Heart left ventricle (tissue), 13 donors: ENCODE results near the gene LDHD.

ENCODE experiments used
- CTCF ChIP-seq, 12 donors: fragments of 200-600 bp; sonication (generic) in 4 of 12; IDR thresholded peaks; one replicate each; pipeline versions ENCODE4 v1.5.0 to v1.8.0; 2018 to 2022; ENCODE audit warnings: antibody characterized with exemption in 12 of 12, mild to moderate bottlenecking in 5 of 12
- POLR2A ChIP-seq, 2 donors: fragments of 450-650 bp; IDR thresholded peaks; one replicate each; pipeline ENCODE4 v1.6.1; 2017; ENCODE audit warnings: antibody characterized with exemption in 2 of 2, mild to moderate bottlenecking in 2 of 2, moderate library complexity in 2 of 2
- donor health status: ischemic (EF 13 %, LVEDD 7.1; RV severe dilation, severe dysfunction).
- donor health status: DM: no; HTN: yes; CAD: no.
- donor health status: DM: no; HTN: no; CAD: no.
- donor health status: ischemic (EF 25% LVEDD 6.9; RV normal size, moderate dysfunction).
- donor health status: ischemic (EF 25% LVEDD 5.7; RV mildly dilated, moderate dysfunction).
- donor health status: ischemic (EF 35%, LVEDD 5.7; RV mildly dilated, moderate dysfunction).
- donor health status: nonischemic (EF 11% LVEDD 7.7; RV severe dilation, severe dysfunction).
- donor health status: DM: yes; HTN: yes; CAD: no.
- donor health status: PGD.
- donor health status: ischemic (EF 29% LVEDD 5.4; RV normal size, mild dysfunction).
- donor health status: nonischemic (EF 23%, LVEDD 6.1; RV moderate dilation, normal function).

- TF ChIP-seq POLR2A (IDR thresholded peaks at IDR 0.05) (no peak), CTCF (IDR thresholded peaks at IDR 0.05) (peak in 2 of 12 donors; percentile 5 to 12)
These were observed 53.6 kb downstream of the LDHD start for GRCh38 chr16:75062976-75063346.
